Measurements from ENCODE around the gene ARHGAP40.
"Not testable (repeated sequence)": the region's sequence is repeated elsewhere in the genome, so short reads cannot be mapped to it uniquely, and the experiment has no call there.

The ARHGAP40 gene

DNA sequence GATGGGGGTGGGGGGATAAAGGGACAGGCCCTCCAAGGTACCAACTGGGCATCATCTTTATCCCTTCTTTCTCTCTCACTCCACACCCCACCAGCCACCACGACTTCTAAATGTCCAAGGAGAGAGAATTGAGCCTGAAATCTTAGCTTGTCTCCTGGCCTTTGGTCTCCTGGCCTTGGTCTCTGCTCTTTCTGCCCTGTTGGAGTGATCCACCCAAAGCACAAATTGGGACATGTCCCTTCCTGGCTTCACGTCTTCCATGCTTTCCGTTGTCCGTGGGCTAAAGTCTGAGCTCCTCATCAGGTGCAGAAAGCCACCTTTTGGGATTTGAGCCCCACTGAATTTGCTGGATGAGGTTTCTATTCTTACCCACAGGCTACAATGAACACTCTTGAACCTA, 12.3 kb upstream of the ARHGAP40 start:
- no peak for DNase-seq

DNA sequence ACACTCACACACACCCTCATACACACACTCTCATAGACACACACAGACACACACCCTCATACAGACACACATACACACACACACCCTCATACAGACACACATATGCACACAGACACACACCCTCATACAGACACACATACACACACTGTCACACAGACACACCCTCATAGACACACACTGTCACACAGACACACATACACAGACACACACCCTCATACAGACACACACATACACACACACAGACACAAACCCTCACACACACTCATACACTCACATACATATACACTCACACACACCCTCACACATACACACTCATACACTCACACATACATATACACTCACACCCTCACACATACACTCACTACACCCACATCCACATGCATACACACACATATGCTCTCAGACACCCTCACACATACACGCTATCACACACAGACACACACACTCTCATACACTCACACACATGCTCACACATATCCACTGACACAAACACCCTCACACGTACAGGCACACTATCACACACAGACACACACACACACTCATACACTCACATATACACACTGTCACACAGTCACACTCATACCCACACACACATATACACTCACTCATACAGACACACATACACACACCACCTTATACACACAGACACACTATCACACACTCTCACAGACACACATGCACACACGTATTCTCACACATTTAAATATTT, 11.5 kb upstream of the ARHGAP40 start:
- no peak for DNase-seq

DNA sequence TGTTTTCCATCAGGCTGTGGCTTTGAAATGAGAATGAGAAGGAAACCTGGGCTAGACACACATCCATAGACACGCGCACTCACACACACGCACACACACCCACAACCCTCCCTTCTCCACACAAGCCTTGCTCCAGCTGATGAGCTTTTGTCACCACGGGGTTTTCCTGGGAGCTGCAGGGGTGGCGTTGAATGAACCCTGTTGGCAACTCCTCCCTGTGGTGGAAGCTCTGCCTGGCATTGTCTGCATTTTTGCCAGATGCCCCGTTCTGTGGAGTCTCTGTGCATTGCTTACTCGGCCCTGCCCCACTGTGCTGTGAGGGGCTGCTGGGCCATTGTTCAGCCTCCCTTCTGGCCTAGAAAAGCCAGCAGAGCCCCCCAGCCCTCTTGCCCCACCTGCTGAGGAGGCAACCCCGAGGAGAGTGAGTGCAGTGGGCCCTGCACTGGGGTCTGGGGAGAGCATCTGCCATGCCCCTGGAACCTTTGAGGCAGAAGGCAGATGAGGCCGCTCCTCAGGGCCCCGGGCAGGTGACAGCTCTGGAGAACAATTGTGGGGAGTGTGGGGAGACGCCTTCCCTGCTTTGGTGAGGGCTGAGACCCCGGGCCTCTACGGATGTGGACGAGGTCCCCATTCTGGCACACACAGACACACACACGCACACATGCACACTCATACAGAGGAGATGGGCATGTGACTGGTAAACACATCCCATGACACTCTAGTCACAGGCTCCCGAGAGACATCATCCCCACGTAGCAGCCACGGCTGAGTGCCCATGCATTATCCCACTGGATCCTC, 10.7 kb upstream of the ARHGAP40 start:
- DNase-seq, result no peak

GRCh38 chr20:38591474-38592410, 9.9 kb upstream of the ARHGAP40 start:
- no peak for DNase-seq

GRCh38 chr20:38592411-38592790, 9.2 kb upstream of the ARHGAP40 start:
- not testable (repeated sequence) for DNase-seq

DNA sequence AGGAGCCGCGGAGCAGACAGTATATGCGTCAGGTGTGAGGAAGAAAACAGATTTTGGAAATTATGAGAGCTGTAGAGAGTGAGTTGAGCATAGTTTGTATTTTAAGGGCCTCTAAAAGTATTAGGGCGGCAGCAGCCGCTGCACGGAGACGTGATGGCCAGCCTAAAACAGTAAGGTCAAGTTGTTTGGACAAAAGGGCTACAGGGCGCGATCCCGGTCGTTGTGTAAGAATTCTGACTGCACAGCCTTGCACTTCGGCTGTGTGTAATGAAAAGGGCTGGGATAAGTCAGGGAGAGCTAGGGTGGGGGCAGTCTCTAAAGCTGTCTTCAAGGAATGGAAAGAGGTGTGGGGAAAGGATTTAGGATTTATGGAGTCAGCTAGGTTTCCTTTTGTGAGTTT, 7.3 kb upstream of the ARHGAP40 start:
- not testable (repeated sequence) for DNase-seq

GRCh38 chr20:38595886-38596285, 5.7 kb upstream of the ARHGAP40 start:
- not testable (repeated sequence) for DNase-seq

GRCh38 chr20:38599410-38599882, 2.2 kb upstream of the ARHGAP40 start:
- no peak for DNase-seq

- no peak for DNase-seq
Observed at GRCh38 chr20:38600057-38600456, 1.6 kb upstream of the ARHGAP40 start.

- no peak for DNase-seq
Observed at GRCh38 chr20:38602185-38602581, 574 bp downstream of the ARHGAP40 start.

- no peak for DNase-seq
Observed at GRCh38 chr20:38603286-38603685, 1.7 kb downstream of the ARHGAP40 start.

GRCh38 chr20:38604873-38605303, 3.3 kb downstream of the ARHGAP40 start:
- no peak for DNase-seq

- DNase-seq, result no peak
Observed at GRCh38 chr20:38607351-38607750, 5.7 kb downstream of the ARHGAP40 start.

- DNase-seq, result no peak
Observed at GRCh38 chr20:38608188-38608587, 6.6 kb downstream of the ARHGAP40 start.

GRCh38 chr20:38609815-38610214, 8.2 kb downstream of the ARHGAP40 start:
- no peak for DNase-seq

- DNase-seq, result no peak
Observed at GRCh38 chr20:38610521-38610920, 8.9 kb downstream of the ARHGAP40 start.

- DNase-seq, result no peak
Observed at GRCh38 chr20:38612751-38613515, 11.3 kb downstream of the ARHGAP40 start.

DNA sequence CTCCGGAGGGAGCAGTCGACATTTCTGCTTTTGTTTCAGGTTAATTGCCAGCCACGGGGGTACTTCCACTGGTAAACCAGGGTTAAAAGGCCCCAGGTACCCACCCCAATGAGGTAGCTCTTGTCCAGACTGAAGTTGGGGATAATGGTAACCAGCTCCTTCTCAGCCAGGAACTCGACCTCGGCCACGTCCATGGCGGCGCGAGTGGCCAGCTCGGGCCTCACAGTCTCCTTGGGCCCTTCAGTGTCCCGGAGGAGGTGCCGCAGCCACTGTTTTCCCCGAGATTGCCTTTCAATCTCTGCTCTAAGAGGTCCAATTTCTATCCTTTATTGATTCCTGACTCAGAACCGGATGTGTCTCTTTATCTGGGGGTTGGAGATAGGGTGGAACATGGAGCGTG, 13.7 kb downstream of the ARHGAP40 start:
- no peak for DNase-seq

DNA sequence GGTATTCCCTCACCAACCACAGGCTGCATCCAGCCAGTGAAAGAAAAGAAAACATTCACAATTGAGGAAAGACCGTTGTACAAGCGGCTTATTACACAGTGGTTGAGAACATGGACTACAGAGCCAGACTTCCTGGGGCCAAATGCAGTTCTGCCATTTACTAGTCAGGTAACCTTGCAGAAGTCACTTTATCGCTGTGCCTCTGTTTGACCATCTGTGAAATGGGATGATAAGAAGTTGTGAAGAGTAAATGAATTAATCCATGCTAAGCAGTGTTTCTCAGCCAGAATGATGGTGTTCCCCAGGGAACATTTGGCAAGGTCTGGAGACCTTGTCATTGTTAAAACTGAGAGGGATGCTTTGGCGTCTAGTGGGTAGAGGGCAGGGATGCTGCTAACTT, 14.8 kb downstream of the ARHGAP40 start:
- no peak for DNase-seq

DNA sequence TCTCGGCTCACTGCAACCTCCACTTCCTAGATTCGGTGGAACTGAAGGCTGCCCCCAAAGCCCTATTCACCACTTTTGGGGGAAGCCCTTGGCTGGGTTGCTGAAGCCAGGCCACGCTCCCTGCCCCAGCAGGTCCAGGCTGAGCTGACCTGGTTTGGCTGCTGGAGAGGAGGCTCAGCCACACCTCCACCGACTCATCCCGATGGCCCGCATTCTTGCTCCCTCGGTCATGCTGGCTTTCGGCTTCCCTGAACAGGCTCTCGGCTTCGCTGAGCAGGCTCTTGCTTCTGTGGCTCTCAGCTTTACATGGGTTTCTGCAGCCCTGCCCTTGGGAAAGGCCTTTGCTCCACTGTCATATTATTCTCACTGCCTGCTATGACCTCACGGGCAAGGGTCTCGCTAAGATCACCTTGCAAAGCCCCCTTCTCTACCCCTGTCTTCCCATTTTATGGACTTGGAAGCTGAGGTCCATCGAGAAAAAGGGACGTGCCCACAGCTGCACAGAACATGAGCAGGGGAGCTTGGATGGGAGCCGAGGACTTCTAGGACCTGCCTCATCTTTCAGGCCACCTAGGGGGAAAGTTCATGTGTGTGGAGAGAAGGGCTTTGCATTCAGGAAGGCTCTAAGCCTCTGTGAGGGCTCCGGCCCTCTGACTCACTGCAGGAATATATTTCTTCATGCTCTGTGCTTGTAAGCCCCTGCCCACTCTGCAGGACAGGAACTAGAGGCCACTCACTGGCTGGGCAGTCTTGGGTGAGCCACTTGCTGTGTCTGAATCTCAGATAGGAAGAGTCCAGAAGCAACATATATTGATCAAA, 15.6 kb downstream of the ARHGAP40 start:
- DNase-seq, result no peak

GRCh38 chr20:38617830-38618196, 16.2 kb downstream of the ARHGAP40 start:
- no peak for DNase-seq

Data from activated CD4-positive, alpha-beta T cell treated with anti-CD3 and anti-CD28 coated beads, Interleukin-2, amount 50 U/mL, for 1 hour (primary cell).